Stimulated activated CD4-positive, alpha-beta T cell treated with anti-CD3 and anti-CD28 coated beads, TNF-alpha, amount 100 ng/mL, for 24 hours (primary cell): ENCODE data around the gene LIN7C.

ENCODE experiments used
- DNase-seq, 3 experiments: peaks; one replicate each; pipeline ENCODE4 v3.0.0-alpha.2; 2020; ENCODE audit warnings: low read depth in 3 of 3

The LIN7C gene

DNA sequence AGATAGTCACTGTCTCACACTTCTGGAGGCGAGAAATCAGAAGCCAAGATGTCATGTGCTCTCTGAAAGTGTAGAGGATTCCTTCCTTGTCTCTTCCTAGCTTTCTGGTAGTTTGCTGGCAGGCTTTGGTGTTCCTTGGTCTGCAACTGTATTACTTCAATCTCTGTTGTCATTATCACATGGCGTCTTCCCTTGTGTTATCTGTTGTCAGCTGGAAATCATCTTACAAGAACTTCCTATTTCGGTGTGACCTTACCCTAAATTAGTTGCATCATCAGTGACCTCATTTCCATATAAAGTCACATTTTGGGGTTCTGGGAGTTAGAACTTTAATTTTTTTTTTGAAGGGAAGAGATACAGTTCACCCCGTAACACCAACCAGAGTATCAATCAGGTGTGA, 3.3 kb upstream of the LIN7C start:
- no peak for DNase-seq

DNA sequence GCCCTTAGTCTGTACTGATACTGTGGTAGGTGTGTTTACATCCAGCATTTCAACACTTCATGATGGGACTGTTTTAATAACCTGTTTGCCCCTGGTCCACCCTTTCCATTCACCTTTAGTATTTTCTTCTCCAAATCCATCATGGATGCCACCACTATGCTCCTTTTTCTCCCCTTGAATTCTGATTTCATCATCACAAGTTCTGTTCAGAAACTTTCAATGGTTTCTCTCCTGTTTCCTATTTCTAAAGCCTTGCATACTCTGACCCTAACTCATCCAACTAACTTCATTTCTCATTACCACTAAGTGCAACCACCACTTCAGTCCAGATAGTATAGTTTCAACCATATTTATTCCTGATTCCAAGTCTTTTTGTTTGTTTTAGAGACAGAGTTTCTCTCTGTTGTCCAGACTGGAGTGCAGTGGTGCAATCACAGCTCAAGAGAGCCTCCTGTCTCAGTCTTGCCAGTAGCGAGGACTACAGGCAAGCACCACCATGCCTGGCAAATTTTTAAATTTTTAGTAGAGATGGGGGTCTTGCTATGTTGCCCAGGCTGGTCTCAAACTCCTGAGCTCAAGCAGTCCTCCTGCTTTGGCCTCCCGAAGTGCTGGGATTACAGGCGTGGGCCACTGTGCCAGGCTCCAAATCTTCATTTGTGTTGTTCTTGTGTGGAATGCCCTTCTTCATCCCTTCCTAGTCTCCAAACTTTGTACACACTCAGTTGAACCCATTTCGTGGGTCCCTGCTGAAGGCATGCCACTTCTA, 1.2 kb upstream of the LIN7C start:
- DNase-seq: no peak

DNA sequence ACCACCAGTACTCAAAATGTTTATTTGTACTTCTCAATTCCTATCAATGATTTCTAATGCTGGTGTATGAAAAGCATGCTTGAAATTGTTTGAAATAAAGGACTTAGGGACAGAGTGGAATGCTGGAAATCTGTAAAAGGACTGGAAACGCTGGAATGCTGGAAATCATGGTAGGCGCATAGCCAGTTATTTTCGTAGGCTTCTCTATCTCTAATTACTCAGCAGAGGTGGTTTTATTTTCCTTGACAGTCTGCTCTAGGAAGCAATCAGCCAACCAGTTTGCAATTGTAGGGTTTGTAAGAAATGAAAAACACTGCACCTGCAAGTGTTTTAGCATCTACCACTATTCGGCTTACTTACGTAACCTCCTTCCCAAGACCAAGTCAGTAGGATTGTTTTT, 788 bp downstream of the LIN7C start:
- no peak for DNase-seq

DNA sequence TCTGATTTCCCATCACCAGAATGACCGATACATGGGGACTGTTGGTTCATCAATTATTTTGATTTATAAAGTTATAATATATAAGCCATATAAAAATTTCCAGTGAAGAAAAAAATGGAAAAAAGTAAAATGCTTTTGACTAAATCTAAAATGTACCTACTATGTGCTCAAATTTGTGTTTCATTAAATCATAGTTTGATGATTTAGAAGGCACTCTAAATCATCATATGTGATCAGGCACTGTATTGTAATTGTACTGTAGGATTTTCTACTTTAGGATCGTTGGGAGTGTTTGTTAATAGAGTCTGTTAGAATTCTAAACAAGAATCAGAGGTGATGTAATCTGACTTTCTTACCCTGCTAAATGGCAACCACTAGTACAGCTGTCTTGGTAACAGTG, 2.4 kb downstream of the LIN7C start:
- DNase-seq: no peak

DNA sequence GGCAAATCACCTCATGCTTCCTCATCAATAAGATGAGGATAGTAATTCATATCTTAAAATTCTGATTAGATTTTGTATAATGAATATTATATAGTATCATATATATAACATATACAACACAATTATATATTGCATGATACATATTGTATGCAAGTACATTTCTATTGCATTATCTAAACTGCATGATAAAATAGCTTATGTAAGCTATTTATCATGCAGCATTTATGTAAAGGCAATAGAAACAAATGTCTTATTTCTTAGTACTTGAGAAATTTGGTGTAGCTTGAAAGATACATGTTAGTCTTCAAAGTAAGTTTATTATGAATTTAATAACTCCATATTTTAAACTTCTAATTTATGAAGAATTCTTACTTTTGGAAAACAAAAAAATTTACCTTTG, 5.5 kb downstream of the LIN7C start:
- DNase-seq: no peak

DNA sequence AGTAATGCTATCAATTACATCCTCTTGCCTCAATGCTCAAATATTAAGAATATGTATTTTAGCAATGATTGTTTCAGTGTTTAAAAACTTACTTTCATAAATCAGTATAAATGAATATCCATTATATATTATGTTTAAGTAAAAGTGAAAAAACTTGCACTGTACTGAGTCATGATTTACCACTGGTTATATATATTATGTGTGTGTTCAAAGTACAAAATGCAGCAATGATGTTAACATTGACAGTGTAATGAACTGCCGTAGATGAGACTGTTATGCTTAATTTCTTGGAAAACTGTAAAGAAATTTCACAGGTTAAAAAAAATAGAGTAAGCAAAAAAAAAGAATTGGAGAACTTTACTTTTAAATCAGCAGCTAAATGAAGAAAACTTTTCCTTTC, 8.7 kb downstream of the LIN7C start:
- no peak for DNase-seq

DNA sequence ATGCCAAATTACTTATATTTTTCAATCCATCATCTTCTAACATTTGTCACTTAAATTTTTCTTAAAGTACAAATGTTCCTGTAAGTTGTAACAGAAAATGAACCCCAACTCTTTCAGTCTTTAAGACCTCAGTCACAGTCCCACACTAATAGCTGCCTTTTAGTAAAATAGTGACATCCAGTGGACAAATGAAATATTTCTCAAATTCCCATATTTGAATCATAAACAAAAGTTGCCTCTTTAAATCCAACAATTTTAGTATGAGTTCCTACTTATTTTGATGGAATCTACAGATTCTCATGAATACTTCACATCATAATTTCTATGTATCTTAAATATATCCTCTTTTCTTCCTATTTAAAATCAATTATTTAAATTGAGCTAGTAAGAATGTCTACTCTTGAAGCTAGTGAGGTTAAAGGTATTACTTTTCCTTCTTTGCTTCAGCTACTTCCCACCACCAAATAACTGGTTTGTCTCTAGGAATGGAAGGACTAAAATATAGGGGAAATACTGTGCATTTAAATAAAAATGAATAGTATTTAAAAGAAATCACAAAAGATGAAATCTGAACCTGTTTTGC, 9.2 kb downstream of the LIN7C start:
- DNase-seq: no peak

DNA sequence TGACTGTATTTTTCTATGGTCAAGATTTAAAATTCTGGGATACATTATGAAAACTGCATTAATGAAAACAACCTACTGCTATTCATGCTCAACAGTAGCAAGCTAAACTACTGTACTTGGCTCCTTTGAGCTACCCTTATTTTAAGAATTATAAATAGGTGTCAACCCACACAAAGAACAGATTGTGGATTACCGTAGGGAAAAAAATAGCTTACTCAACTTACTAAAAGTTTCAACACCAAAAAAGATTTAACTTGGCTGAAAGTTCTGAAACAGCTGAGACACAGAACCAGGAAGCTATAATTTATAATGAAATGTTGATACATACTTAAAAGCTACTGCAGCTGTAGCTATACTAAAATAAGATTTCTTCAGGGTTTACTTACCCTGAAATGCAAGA, 10.1 kb downstream of the LIN7C start:
- no peak for DNase-seq

DNA sequence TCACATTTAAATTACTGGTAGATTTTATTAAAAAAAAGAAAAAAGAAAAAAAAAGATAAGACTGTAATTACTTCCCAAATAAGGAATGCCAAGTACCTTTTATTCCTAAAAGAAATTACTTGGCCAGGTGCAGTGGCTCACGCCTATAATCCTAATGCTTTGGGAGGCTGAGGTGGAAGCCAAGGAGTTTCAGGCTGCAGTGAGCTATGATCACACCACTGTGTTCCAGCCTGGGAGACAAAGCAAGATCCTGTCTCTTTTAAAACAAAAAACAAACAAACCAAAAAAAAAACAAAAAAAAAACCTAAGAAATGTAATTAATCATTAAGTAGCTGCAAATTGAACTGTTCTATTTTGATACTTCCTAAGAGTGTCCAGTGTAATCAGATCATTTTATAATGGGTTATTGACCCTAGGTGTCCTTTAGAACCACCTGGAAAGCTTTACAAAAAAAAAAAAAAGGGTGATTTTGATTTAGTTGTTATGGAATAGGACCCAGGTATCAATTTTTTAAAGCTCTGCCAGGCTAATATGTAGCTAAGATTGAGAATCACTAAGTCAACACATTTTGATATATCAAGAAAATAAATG, 10.8 kb downstream of the LIN7C start:
- no peak for DNase-seq

DNA sequence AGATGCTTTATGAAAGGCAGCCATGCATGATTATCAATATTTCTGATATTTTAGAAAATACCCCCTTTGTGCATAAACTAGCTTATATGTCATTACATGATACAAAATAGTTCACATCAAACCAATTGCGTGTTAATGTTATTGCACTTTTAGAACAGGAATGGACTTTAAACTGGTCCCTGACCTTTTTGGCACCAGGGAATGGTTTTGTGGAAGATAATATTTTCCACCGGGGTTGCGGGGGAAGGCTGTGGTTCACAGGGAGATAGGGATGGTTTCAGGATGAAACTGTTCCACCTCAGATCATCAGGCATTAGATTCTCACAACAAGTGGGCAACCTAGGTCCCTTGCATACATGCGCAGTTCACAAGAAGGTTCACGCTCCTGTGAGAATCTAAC, 17.5 kb downstream of the LIN7C start:
- DNase-seq: no peak

DNA sequence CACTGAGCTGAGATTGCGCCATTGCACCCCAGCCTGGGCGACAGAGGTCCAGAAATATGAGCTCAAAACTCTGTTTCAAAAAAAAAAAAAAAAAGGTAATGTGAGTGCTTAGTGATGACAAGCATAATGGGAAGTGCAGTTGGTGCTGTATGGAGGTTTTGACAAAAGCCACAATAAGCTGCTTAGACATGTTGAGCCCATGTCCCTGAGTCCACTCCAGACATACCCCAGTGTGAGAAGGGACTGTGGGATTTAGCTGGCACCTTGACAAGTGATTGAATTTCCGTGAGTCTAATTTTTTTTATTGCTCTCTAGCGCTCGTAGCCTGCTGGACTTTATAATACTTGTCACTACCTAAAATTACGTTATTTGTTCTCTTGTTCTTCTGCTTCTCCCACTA, 18.9 kb downstream of the LIN7C start:
- DNase-seq: no peak

DNA sequence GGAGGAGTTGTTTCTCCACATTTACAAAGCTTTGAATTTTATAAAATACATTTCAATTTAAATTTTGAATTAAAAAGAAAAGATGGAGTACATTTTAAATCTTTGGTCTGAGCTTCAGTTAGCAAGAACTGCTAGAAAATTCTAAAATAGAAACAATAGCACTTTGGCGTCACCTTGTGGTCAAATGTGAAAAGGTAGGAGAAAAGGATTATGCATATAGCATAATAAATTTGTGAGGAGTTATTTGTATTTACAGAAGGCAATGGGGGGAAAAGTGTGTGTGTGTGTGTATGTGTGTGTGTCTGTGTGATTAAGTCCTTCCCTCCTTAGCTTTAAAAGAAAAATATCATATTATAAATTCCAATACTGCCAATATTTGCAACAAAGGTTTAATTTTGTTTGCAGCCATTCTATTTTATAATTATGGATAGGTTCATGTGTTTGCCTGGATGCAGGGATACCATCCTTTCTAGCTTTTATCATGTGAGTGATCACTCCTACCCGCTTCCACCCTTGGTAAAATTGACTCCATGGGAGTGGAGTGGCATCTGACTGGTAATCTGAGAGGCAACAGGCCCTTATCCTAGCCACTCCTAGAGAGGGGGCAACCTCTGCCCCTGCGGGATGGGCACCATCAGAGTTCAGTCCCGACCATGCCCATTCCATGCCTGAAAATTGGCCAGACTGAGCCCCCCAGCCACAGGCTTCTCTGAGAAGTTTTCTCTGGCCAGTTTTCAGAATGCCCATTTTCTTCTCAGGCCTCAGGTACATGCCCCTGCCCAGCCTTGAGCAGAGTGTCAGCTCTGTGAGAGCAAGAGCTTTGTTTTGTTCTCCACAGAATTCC, 20.4 kb downstream of the LIN7C start:
- peak in 1 of 3 experiments; percentile 22 for DNase-seq

DNA sequence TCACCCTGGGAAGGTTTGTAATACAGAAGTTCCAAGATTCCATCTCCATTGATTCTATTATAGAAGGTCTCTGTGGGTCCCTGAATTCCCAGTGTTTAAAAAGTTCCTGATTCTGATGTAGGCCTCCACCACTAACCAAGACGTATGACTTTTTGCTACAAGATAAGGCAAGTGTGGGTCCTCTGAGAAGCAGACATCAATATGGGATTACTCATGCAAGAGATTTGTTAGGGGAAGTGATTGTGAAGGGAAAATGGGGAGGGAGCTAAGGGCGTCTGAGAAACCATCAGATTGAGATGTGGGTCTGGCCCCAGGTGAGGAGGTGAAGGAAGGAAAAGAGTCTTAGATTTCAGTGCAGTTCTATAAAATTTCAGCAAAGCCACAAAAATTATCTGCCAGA, 23.8 kb downstream of the LIN7C start:
- DNase-seq: no peak

DNA sequence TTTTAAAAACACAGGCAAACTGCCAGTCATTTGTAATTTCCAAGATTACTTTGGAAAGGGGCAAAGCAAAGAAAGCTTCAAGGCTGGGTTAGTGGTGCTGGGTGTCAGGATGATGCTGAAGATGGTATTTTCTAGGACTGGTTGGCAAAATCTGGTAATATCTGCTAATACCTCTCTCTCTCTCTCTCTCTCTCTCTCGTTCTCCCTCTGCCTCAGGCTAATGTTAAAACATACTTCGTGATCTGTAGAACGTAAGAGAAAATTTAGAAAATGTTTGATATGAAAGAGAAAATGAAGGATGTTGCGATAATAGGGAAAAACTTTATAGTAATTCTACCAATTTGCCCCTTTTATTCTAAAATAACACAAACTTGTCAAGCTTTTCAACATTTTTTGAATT, 24.6 kb downstream of the LIN7C start:
- no peak for DNase-seq

DNA sequence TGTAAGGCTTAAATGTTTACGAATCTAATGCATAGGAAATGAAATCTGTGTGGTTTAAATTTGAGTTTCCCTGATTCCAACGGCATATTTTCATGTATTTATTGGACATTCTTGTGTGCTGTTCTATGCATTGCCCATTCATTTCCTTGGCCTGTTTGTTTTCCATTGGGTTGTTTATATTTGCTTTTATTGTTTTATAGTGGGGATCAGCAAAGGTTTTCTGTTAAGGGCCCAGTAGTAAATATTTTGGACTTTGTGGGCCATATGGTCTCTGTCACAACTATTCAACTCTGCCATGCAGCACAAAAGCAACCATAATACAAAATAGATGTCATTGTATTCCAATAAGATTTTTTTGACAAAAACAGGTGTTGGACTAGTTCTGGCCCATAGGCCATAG, 28.7 kb downstream of the LIN7C start:
- no peak for DNase-seq

DNA sequence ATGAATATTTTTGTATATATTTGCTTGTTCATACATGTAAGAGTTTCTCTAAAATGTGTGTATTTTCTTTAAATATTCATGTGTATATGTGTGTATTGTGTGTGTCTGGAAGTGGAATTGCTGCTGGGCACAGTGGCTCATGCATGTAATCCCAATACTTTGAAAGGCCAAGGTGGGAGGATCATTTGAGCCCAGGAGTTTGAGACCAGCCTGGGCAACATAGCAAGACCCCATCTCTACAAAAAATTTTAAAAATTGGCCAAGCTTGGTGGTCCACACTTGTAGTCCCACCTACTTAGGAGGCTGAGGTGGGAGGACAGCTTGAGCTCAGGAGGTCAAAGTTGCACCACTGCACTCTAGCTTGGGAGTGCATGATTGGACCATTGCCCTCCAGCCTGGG, 29.3 kb downstream of the LIN7C start:
- no peak for DNase-seq

DNA sequence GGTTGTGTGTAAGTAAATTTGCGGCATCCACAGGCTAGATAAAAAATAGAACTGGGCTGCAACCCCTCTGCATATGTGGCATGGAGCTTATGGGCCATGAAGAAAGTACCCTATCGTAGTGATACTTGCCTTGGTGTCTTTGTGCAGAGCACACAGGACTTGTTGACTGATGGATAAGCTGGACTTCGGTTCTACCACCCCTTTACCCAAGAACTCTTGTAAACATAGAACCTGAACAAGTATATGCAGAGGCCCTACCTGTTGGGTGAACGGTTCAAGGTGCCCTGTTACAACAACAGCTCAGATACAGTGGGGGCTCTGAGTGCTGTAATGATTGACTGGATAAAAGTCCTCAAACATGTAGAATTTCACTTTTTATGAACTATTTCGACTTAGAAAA, 30.9 kb downstream of the LIN7C start:
- DNase-seq: no peak

DNA sequence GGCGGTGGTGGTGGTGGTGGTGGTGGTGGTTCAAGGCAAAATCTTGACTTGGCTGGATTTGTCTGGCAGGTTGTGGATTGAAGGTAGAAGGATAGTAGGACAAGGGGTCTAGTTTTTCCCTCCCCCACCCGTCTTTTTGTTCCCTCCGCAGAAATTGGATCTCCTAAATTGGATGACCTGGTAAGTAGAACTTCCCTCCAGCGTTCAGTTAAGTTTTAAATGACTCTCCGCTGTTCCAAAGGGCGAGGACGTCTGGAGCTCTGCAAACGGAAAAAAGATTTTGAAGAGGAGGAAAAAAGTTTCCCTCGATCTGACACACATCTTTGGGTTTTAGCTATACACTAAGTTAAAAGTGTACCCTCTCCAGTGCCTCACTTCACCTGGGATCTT, 33.6 kb downstream of the LIN7C start:
- DNase-seq: no peak

DNA sequence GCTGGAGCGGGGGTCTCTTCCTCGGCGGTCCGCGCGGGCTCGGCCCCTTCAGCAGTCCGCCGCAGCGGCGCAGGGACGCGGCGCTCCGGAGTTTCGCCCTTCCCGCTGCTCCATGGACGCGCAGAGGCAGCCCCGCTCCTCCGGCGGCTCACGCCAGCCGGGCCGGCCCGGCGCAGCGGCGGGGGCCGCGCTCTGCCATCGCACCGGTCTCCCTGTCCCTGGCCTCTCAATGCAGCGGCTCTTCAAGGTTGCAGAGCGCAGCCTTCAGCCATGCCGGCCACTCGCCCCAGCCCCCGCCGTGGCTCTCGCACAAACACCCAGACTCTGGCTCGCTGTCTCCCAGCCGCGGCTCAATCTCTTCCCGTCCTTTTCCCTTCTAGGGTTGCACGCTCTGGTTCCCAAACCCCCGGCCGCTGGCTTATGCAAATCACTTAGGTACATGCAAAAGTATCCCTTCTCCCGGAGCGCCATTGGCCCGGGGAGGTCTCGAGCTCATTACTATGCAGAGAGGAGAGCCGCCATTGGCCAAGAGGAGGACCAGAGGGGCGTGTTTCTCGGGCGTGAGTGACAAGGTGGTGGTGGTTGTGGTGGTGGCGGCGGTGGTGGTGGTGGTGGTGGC, 34.1 kb downstream of the LIN7C start, which contains the start of gene LGR4:
Gene LGR4, minus strand, starts transcription at position 393 of the 619 bp plus-strand sequence. CDS start 488 bp downstream, outside the sequence.
- peak; percentile 38 to 66 (median 46) for DNase-seq

DNA sequence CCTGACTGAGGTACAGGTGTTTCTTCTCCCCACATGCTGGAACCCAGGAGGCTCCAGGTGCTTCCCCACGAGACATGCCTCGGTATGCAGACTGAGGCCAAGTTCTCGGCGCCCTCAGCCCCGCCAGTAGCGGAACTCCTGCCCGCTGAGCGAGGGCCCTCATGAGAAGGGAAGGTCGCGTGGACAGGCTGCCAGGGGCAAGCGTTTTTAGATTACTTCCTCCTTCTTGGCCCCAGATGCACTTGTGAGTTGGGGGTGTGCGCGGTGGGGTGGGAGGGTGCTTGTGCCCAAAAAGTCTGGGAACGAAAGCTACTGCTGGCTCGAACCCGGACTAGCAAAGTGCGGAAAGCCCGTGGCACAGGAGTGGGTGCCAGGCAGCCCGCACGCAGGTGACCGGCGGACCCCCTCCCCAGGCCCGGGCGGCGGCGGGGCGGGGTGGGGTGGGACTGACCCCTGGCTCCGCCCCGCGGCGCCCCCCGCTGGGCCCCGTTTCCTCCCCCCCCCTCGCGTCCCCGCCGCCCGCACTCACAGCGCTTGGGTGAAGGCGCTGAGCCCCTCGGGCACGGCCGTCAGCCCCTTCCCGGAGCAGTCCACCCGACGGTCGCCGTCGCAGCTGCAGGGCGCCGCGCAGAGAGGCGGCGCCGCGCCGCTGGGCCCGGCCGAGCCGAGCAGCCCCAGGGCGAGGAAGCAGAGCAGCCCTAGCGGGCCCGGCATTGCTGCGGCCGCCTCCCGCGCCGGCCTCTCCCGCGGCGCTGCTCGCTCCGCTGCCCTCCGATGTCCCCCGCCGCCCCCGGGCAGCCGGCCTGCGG, 34.8 kb downstream of the LIN7C start:
- no peak for DNase-seq
